Esophagus squamous epithelium (tissue), 5 donors: ENCODE measurements around the gene TBC1D32. TPM values are rescaled to one million over a fixed set of nuclear protein-coding genes. Genes with fewer than 3 reads are reported as not detected.
"Not testable (repeated sequence)": the region's sequence is repeated elsewhere in the genome, so short reads cannot be mapped to it uniquely, and the experiment has no call there.

Source experiments
- DNase-seq: peaks from one replicate; lab custom pipeline; 2025; lab: John Stamatoyannopoulos, UW
- H3K27ac ChIP-seq, 4 donors: fragments of 200-600 bp; sonication (generic); one replicate each; pipeline ENCODE4 v1.5.1; 2016 to 2019; ENCODE audit warnings: mild to moderate bottlenecking in 1 of 4
- H3K27me3 ChIP-seq, 4 donors: fragments of 200-600 bp; sonication (generic); 1 replicate in 3 of 4; 2 replicates in 1 of 4; pipeline versions ENCODE4 v1.5.1 to v1.6.0; 2017 to 2021; ENCODE audit warnings: antibody characterized with exemption in 1 of 4
- H3K36me3 ChIP-seq, 3 donors: fragments of 200-600 bp; sonication (generic); one replicate each; pipeline ENCODE4 v1.5.1; 2016 to 2019
- H3K4me1 ChIP-seq, 3 donors: fragments of 200-600 bp; sonication (generic); one replicate each; pipeline ENCODE4 v1.5.1; 2017 to 2019
- H3K4me3 ChIP-seq, 4 donors: fragments of 200-600 bp; sonication (generic); 1 replicate in 3 of 4; 2 replicates in 1 of 4; pipeline ENCODE4 v1.5.1; 2016 to 2019; ENCODE audit warnings: mild to moderate bottlenecking in 2 of 4, moderate library complexity in 1 of 4
- H3K9me3 ChIP-seq, 3 donors: fragments of 200-600 bp; sonication (generic); one replicate each; pipeline ENCODE4 v1.5.1; 2016 to 2019
- POLR2A ChIP-seq, 4 donors: fragments of 450-650 bp; IDR thresholded peaks; one replicate each; pipeline ENCODE4 v1.6.1; 2017; ENCODE audit warnings: antibody characterized with exemption in 4 of 4, mild to moderate bottlenecking in 4 of 4, moderate library complexity in 3 of 4
- WGBS, 2 donors: methylation state at CpG; one replicate each; pipeline ENCODE4 v1.1.5; 2018; 5-methylcytosine and 5-hydroxymethylcytosine counted together
- intact Hi-C: fragments of 100-400 bp; cut with DNase I; formaldehyde crosslinking; loops from one replicate; pipeline ENCODE4 v1.15.0; 2022
- total RNA-seq, 4 donors: library from RNA; depleted of rRNA; stranded (reverse); fragments of >200 nt; gene quantifications; one replicate each; pipeline ENCODE4 v1.1.0, GENCODE V29; 2016
- TF ChIP-seq, protein P1 (sequence below), 6 experiments: fragments of 450-650 bp in 4 of 6; fragments of 200-600 bp in 2 of 6; sonication (generic) in 2 of 6; IDR thresholded peaks; one replicate each; pipeline ENCODE4 v1.5.1; 2016 to 2019; ENCODE audit warnings: antibody characterized with exemption in 6 of 6, mild to moderate bottlenecking in 4 of 6, moderate library complexity in 4 of 6
- donor health status: DM: yes; HTN: yes; CAD: no.

The TBC1D32 gene
- total RNA-seq, 4 donors from 2014 or later = 2.2 to 6.5 (median 3.8) TPM

DNA sequence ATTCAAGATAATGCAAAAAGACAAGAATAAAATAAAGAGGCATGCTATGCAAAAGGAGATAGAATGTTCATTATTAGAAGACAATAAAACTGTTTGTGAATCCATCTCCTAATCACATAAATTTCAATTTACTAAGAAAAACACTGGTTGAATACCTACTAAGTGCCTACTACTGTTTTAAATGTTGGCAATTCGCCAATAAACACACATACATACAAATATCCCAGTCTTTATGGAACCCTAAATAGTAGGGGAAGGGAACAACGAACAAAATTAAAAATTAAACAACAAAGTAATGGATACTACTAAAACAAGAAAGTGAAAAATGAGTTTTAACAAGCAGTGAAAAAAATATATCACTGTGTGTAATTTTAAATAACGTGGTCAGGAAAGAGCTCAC is 158.5 kb downstream of the TBC1D32 start:
- WGBS, 2 donors = 67 to 83% methylated on average over 3 of the region's 3 CpGs
- no peak for DNase-seq
- Histone ChIP-seq H3K4me1 (no peaks in the 10 kb centered on the region), H3K27ac (no peak overlapping the region), H3K27me3 (no peaks in the 10 kb centered on the region), H3K36me3 (peaks cover 0 to 9% (median 0%) of the 10 kb centered on the region in 3 donors), H3K9me3 (no peaks in the 10 kb centered on the region), H3K4me3 (no peak overlapping the region)
- intact Hi-C loops = no loop called here
- no peak for TF ChIP-seq POLR2A (IDR thresholded peaks at IDR 0.05)
- TF ChIP-seq, protein P1, sequence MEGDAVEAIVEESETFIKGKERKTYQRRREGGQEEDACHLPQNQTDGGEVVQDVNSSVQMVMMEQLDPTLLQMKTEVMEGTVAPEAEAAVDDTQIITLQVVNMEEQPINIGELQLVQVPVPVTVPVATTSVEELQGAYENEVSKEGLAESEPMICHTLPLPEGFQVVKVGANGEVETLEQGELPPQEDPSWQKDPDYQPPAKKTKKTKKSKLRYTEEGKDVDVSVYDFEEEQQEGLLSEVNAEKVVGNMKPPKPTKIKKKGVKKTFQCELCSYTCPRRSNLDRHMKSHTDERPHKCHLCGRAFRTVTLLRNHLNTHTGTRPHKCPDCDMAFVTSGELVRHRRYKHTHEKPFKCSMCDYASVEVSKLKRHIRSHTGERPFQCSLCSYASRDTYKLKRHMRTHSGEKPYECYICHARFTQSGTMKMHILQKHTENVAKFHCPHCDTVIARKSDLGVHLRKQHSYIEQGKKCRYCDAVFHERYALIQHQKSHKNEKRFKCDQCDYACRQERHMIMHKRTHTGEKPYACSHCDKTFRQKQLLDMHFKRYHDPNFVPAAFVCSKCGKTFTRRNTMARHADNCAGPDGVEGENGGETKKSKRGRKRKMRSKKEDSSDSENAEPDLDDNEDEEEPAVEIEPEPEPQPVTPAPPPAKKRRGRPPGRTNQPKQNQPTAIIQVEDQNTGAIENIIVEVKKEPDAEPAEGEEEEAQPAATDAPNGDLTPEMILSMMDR (IDR thresholded peaks at IDR 0.05) = no peak

DNA sequence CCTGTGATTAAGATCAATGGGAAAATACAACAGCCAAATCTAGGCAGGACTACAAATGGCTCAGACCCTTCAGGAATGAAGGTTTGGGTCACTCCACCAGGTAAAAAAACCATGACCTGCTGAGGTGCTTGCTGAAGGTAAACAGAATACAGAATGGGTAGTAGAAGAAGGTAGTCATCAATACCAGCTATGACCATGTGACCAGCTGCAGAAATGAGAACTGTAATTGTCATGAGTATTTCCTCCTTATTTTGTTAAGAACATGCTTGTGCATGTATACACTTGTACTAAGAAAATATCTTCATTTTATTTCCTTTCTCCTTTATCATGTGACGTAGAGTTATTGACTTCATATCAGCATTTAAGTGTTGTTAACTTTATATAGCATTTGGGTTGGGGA is 161.8 kb downstream of the TBC1D32 start:
- 60 to 68% methylated on average over 1 of the region's 1 CpG for WGBS, 2 donors
- H3K4me1 ChIP-seq, intact Hi-C loops, H3K4me3 ChIP-seq, DNase-seq, H3K27me3 ChIP-seq, H3K36me3 ChIP-seq, H3K9me3 ChIP-seq, H3K27ac ChIP-seq: not testable (repeated sequence)

GRCh38 chr6:121171879-121172278 is 162.4 kb downstream of the TBC1D32 start:
- no peak overlapping the region for H3K4me3 ChIP-seq
- no peak for TF ChIP-seq POLR2A (IDR thresholded peaks at IDR 0.05)
- TF ChIP-seq, protein P1 (IDR thresholded peaks at IDR 0.05) = no peak
- no peaks in the 10 kb centered on the region for H3K27me3 ChIP-seq
- H3K9me3 ChIP-seq = no peaks in the 10 kb centered on the region
- intact Hi-C loops = no loop called here
- H3K27ac ChIP-seq = no peak overlapping the region
- WGBS, 2 donors = 81 to 89% methylated on average over 4 of the region's 4 CpGs
- no peaks in the 10 kb centered on the region for H3K4me1 ChIP-seq
- no peak for DNase-seq
- no peaks in the 10 kb centered on the region for H3K36me3 ChIP-seq

GRCh38 chr6:121161886-121162285 is 172.4 kb downstream of the TBC1D32 start:
- Histone ChIP-seq H3K27ac (no peak overlapping the region), H3K36me3 (peaks cover 0 to 28% (median 0%) of the 10 kb centered on the region in 3 donors), H3K4me1 (no peaks in the 10 kb centered on the region), H3K27me3 (no peaks in the 10 kb centered on the region), H3K9me3 (no peaks in the 10 kb centered on the region), H3K4me3 (no peak overlapping the region)
- intact Hi-C loops = no loop called here
- no peak for DNase-seq
- no peak for TF ChIP-seq POLR2A (IDR thresholded peaks at IDR 0.05)
- TF ChIP-seq, protein P1 (IDR thresholded peaks at IDR 0.05) = no peak

DNA sequence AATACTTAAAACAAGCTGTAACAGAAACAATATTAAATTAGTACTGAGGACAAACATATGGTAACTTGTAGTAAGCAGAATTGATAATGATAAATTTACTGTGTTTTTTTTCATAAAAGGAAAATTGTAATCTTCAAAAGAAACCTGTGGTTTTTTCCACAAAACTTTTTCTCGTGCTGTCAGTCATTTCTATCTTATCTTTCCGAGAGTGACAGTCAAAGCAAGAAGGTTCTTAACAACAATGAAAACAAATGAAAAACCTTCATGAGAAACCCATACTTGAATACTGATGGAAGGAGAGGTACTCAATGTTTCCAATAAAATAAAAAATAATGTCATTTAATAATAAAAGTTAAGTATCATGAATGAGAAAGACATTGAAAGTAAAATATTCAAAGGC is 174.0 kb downstream of the TBC1D32 start:
- Histone ChIP-seq H3K4me1 (no peaks in the 10 kb centered on the region), H3K27me3 (no peaks in the 10 kb centered on the region), H3K36me3 (peaks cover 0 to 28% (median 0%) of the 10 kb centered on the region in 3 donors), H3K4me3 (no peak overlapping the region), H3K27ac (no peak overlapping the region), H3K9me3 (no peaks in the 10 kb centered on the region)
- intact Hi-C loops = no loop called here
- TF ChIP-seq, protein P1 (IDR thresholded peaks at IDR 0.05) = no peak
- no peak for TF ChIP-seq POLR2A (IDR thresholded peaks at IDR 0.05)
- 71 to 85% methylated on average over 2 of the region's 2 CpGs for WGBS, 2 donors
- no peak for DNase-seq

- no peaks in the 10 kb centered on the region for H3K4me1 ChIP-seq
- TF ChIP-seq, protein P1 (IDR thresholded peaks at IDR 0.05) = no peak
- TF ChIP-seq POLR2A (IDR thresholded peaks at IDR 0.05) = no peak
Measured at GRCh38 chr6:121158891-121159290, 175.4 kb downstream of the TBC1D32 start.

More at GRCh38 chr6:121158891-121159290, 175.4 kb downstream of the TBC1D32 start:
- Histone ChIP-seq H3K4me3 (no peak overlapping the region), H3K27me3 (no peaks in the 10 kb centered on the region), H3K9me3 (no peaks in the 10 kb centered on the region), H3K27ac (no peak overlapping the region), H3K36me3 (peaks cover 0 to 36% (median 0%) of the 10 kb centered on the region in 3 donors)
- no peak for DNase-seq
- intact Hi-C loops = no loop called here
